GM19043 (cell line): ENCODE measurements around the gene GOLT1A.

ENCODE experiments used
- ATAC-seq: cut with Tn5 transposase; IDR thresholded peaks from one replicate; pipeline ENCODE4 v1.9.1; 2021; ENCODE audit warnings: low read depth; ENCODE audit not compliant: unreplicated experiment

The GOLT1A gene

GRCh38 chr1:204213668-204214662 lies at the start of gene GOLT1A:
Gene GOLT1A, minus strand, starts transcription at chr1:204213988. Its CDS starts 82 bp downstream, at chr1:204213906.
- ATAC-seq: no peak

DNA sequence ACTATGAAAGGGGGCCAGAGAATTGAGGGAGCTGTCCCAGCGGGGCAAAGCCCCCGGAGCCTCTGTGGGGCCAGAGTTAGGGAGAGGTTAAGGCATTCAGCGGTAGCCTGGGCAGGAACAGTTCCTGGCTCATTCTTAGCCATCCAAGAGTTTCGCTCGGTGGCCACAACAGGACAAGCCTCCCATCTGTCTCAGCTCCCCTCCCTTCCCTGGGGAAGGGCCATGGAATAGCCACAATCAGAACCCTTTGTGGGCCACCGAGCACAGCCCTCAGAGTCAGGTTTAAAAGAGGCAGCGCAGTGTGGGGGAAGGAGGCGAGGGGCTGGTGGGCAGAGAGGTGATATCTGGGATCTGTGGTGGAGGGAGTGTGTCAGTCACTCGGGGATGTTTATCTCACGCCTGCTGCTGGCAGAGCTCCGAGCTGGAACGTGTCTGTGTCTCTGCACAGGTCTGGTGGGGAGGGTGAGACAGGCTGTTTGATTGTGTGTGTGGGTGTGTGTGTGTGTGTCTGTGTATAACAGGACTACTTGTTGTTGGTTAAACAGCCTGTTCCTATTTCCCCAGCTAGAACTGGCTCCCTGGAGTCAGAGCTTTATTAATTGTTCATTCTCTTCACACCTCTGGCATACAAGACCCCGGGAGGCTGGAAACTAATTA lies 49.6 kb upstream of the GOLT1A start:
- ATAC-seq: no peak

GRCh38 chr1:204262506-204263253 lies 48.9 kb upstream of the GOLT1A start:
- ATAC-seq: no peak

GRCh38 chr1:204261746-204262505 lies 48.1 kb upstream of the GOLT1A start:
- ATAC-seq: no peak

- ATAC-seq: no peak
Observed at GRCh38 chr1:204261266-204261665, 47.5 kb upstream of the GOLT1A start.

GRCh38 chr1:204260601-204261197 lies 46.9 kb upstream of the GOLT1A start:
- ATAC-seq: no peak

DNA sequence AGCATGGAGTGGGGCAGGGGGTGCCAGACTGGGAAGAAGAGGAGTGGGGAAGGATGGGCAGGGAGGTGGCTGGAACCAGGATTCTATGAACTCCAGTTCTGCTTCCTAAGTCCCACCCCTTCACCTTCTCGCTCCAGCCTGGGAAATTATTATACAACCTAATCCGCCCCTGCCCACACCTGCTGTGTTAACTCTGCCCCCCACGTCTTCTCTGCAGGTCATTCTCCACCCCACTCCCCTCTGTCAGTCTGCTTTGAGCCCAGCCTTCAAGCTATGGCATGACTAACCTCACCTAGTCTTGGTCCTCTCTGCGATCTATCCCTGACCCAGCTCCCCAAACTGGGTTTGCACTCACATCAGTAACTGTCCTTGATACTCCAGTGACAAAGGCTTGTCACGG lies 46.0 kb upstream of the GOLT1A start:
- no peak for ATAC-seq

DNA sequence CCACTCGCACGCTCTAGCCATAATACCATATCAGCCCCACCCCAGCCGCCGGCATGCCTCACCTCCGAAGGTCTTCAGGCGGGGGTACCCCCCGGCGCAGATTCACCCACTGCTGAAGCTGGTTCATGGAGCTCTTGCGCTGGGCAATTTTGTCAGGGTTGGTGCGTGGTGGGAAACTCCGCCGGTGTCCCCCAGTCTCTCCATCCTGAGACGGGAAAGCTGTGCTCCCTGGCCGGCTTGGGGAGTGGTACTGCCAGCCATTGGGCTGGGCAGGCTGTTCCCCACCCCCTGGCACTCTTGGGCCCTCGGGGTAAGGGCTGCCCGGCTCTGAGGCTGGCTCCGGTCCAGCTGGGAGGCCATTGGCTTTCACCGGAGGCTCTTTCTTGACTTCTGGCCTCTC lies 45.4 kb upstream of the GOLT1A start:
- ATAC-seq: no peak

DNA sequence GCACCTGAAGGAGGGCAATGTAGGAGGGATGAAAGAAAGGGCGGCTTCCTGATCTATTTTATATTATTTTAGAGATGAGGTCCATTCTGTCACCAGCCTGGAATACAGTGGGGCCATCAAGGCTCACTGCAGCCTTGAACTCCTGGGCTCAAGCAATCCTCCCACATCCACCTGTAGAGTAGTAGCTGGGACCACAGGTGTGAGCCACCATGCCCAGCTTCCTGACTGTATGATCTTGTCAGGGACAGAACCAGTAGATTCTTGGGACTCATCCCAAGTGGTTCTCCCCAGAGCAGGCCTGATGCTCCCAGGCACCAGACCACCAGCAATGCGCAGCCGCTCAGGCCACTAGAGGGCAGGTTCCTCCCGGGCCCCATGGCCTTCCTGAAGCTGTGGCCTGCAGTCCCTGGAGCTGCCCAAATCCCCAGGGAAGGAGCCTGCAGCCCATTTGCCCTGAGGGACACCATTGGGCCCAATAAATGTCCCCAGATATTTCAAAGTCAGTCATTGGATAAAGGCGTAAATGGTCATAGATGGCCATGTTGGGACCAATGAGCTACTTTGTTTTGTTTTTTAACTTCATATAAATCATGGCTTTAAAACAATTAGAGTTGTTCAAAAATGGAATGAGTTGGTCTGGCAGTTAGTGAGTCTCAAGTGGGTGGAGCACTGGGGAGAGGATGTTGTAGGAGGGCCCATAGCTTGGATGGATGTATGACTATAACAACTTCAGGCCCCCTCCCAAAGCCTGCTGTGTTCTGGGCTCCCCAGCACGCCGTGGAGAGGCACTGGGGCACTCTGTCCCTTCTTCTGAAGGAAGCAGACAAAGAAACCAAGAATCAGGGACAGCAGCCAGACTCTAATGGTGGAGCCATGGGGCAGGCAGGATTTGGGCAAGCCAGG lies 44.7 kb upstream of the GOLT1A start:
- no peak for ATAC-seq

- no peak for ATAC-seq
Observed at GRCh38 chr1:204257446-204257845, 43.7 kb upstream of the GOLT1A start.

- ATAC-seq: no peak
Observed at GRCh38 chr1:204256531-204256930, 42.7 kb upstream of the GOLT1A start.

- ATAC-seq: no peak
Observed at GRCh38 chr1:204255966-204256365, 42.2 kb upstream of the GOLT1A start.

DNA sequence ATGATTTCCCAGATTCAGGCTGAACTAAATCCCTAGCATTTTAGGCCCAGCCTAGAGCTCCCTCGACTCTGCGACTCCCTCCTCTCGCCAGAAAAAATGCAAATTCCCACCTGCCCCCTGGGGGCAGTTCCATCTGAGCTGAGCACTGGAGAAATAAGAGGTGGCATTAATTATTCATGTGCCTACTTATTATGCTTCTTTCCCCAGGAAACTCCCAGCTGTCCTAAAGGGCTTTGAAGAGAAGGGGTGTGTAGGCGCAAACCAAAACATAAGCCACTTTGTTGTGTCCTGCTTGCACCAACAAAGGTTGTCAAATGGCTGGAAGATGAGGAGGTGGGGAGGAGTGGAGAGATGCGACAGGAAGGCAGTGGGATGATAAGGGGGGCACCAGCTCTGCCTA lies 41.4 kb upstream of the GOLT1A start:
- no peak for ATAC-seq

- ATAC-seq: no peak
Observed at GRCh38 chr1:204254031-204254661, 40.4 kb upstream of the GOLT1A start.

GRCh38 chr1:204251926-204252689 lies 38.3 kb upstream of the GOLT1A start:
- ATAC-seq: no peak

- ATAC-seq: no peak
Observed at GRCh38 chr1:204251286-204251685, 37.5 kb upstream of the GOLT1A start.

GRCh38 chr1:204250428-204251030 lies 36.7 kb upstream of the GOLT1A start:
- no peak for ATAC-seq
